Fibroblast of villous mesenchyme (primary cell): Measurements from ENCODE around the gene GPN1. TPM values are rescaled to one million over a fixed set of nuclear protein-coding genes. Genes with fewer than 3 reads are reported as not detected.

Experiments used
- DNase-seq: peaks from one replicate; pipeline ENCODE4 v3.0.0-alpha.2; 2010; ENCODE audit warnings: low read depth
- H3K4me3 ChIP-seq: 2 replicates; pipeline ENCODE4 v1.5.1; 2011; ENCODE audit warnings: low read depth, mild to moderate bottlenecking, low read length
- total RNA-seq: library from RNA; depleted of rRNA; stranded (reverse); fragments of >200 nt; gene quantifications from 2 replicates; pipeline ENCODE4 v1.2.3, GENCODE V29; 2012
- TF ChIP-seq, protein P1 (sequence below): IDR thresholded peaks from 2 replicates; pipeline ENCODE4 v1.5.1; 2012; ENCODE audit warnings: low read depth, mild to moderate bottlenecking, low read length; ENCODE audit not compliant: insufficient read depth

The GPN1 gene
- total RNA-seq, 1 donor, result 35.0 TPM

DNA sequence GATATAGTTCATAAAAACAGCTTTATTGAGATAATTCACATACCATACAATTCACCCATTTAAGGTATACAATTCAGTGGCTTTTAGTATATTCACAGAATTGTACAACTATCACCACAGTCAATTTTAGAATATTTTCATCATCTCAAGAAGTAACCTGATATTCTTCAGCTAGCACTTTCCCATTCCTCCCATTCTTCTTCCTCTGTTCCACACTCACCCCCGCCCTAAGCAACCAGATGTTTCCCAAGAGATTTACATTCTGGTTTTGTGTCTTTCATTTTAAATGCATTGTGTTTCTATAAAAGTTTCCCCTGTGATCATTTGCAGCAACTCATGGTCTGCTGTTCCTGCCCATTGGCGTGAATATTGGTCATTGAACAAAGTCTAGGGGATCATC is 5.4 kb downstream of the GPN1 start:
- no peak for DNase-seq
- H3K4me3 ChIP-seq, result no peak overlapping the region
- TF ChIP-seq, protein P1, sequence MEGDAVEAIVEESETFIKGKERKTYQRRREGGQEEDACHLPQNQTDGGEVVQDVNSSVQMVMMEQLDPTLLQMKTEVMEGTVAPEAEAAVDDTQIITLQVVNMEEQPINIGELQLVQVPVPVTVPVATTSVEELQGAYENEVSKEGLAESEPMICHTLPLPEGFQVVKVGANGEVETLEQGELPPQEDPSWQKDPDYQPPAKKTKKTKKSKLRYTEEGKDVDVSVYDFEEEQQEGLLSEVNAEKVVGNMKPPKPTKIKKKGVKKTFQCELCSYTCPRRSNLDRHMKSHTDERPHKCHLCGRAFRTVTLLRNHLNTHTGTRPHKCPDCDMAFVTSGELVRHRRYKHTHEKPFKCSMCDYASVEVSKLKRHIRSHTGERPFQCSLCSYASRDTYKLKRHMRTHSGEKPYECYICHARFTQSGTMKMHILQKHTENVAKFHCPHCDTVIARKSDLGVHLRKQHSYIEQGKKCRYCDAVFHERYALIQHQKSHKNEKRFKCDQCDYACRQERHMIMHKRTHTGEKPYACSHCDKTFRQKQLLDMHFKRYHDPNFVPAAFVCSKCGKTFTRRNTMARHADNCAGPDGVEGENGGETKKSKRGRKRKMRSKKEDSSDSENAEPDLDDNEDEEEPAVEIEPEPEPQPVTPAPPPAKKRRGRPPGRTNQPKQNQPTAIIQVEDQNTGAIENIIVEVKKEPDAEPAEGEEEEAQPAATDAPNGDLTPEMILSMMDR, result no peak

DNA sequence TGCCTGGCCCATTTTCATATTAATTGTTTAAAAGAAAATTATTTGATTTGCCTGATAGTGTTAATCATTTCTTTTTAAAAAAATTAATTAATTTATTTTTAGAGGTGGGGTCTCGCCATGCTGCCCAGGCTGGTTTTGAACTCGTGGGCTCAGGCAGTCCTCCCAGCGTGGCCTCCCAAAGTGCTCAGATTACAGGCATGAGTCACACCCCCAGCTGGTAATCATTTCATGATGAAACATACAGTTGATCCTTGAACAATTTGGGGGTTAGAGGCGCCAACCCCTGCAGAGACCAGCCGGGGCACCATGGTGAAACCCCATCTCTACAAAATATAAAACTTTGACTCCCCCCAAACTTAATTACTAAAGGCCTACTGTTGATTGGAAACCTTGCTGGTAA is 7.9 kb downstream of the GPN1 start:
- H3K4me3 ChIP-seq, result no peak overlapping the region
- DNase-seq, result no peak
- TF ChIP-seq, protein P1, result no peak

DNA sequence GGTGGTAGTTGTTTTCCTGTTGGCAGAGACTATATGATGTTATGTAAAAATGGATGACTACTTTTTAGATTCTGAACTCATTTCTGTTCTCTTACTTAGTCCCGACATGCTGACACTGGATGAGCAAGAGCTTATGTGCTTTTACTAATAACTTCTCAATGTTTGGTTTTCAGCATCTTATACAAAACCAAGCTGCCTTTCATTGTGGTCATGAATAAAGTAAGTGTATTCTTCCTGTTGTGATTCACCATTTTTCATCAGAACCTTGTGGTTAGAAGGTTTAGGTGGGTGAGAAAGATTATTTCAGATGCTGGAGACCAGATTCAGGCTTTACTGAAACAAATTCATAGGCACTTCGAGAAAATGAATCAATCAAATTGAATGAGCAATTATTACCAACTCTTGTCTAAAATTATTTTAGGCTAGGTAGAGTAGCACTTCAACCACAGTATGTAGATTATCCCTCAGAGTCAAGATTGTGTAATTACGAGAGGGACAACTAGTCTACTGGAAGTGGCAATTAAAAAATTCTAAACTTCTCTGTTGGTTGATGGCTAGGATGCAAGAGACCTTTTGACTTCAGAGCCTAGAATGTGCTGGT is 9.3 kb downstream of the GPN1 start:
- no peak for DNase-seq
- TF ChIP-seq, protein P1, result no peak
- no peak overlapping the region for H3K4me3 ChIP-seq

DNA sequence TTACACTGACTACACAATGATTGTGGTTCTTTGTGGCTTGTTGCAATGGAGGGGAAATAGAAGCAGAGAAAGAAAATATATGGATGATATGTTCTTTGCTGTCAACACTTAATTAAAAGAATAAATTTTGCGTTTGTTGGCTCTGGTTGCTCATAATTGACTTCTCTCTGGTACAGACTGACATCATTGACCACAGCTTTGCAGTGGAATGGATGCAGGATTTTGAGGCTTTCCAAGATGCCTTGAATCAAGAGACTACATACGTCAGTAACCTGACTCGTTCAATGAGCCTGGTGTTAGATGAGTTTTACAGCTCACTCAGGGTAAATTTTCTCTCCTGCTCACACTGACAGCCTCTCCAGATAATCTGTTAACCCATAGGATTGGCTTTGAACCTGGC is 9.9 kb downstream of the GPN1 start:
- DNase-seq, result no peak
- no peak overlapping the region for H3K4me3 ChIP-seq

DNA sequence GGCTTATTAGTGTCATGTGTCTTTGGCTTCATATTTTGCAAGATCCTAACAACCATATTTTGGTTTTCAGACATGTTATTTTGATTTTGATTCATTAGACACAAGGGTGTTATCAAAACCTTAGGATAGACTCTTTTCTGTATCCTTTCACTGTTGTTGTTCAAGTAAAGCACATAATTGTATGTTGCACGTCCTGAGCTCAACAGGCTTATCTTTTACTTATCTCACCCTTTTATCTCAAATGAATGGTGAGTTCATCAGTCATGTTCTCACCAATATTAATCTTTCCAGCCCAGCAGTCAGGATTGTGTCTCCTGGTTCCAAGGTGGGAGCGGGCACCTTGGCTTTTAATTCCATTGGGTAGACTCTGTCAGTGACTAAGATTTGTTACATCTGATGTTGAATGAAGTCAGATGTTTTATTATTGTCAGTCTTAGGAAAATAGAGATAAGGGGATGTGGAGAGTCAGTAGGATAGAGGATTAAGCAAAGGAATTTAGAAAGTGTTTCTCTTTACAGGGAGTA is 11.9 kb downstream of the GPN1 start:
- TF ChIP-seq, protein P1, result no peak
- no peak overlapping the region for H3K4me3 ChIP-seq
- no peak for DNase-seq

More for the DNA sequence above, 9.9 kb downstream of the GPN1 start:
- TF ChIP-seq, protein P1, result no peak

DNA sequence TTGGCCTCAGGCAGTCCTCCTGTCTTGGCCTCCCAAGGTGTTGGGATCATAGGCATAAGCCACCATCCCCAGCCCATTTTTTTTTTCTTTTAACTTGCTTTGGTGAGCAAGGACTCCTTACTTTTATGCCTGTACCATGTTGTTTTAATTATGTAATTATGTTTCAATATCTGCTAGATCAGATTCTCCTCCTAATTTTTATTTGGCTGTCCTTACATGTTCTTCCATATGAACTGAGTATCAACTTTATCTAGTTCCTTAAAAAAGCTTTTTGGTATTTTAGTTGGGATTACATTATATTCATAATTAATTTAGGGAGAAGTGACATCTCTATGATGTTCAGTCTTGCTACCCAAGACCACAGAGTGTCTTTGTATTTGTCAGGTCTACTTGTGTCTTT is 16.3 kb downstream of the GPN1 start:
- TF ChIP-seq, protein P1, result no peak
- no peak overlapping the region for H3K4me3 ChIP-seq
- DNase-seq, result no peak

DNA sequence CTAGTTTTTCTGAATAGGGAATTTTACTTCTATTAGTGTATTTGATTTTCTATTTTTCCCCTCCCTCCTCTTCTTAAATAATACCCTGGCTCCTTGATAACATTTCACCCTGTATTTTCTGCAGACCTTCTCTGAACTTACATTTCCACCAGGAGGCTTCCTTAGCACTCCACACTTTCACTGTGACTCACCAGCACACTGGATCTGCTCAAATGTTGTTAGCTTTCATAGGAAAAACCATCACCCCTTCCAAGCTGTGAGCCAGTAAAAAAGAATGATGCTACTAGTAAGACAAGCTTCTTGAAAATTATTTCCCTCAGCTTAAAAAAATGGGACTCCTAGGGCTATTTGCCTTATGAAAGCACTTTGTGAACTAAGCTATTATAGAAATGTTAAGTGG is 18.4 kb downstream of the GPN1 start:
- DNase-seq, result no peak
- TF ChIP-seq, protein P1, result no peak

More for the DNA sequence above, 18.4 kb downstream of the GPN1 start:
- no peak overlapping the region for H3K4me3 ChIP-seq
